Measurements from ENCODE around the gene ATP2B3.

DNA sequence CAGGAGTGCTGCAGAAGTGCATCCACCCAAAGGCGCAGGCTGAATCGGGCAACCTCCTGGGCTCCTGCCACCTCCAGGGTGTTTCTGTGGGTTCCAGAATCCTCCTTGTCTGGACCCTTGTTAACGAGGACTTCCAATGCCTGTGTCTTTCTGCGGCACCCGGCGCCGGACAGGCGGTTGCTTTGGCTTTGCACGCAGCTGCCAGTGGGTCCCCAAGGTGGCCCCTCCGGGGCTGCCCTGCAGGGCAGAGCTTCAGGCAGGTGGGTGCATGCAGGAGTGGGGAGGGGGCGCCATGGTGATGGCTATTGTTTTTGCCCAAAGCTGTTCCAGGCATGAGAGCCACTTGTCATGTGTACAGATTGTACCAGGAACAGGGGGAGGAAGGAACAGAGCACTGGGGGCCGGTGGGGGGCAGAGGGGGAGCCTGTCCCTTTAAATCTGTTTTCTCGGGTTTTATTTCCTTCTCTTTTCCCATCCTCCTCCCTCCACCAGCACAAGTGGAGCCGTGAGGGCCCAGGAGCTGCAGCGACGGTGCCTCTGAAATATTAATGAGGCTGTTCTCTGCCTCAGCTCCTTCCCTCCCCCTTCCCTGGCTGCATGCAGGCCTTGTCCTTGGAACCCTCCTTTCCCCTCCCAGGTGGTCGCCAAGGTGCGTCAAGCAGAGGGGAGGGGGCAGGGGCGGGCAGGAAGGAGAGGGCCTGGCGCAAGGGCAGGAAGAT, 13.1 kb downstream of the ATP2B3 start:
- TF ChIP-seq, protein P1, sequence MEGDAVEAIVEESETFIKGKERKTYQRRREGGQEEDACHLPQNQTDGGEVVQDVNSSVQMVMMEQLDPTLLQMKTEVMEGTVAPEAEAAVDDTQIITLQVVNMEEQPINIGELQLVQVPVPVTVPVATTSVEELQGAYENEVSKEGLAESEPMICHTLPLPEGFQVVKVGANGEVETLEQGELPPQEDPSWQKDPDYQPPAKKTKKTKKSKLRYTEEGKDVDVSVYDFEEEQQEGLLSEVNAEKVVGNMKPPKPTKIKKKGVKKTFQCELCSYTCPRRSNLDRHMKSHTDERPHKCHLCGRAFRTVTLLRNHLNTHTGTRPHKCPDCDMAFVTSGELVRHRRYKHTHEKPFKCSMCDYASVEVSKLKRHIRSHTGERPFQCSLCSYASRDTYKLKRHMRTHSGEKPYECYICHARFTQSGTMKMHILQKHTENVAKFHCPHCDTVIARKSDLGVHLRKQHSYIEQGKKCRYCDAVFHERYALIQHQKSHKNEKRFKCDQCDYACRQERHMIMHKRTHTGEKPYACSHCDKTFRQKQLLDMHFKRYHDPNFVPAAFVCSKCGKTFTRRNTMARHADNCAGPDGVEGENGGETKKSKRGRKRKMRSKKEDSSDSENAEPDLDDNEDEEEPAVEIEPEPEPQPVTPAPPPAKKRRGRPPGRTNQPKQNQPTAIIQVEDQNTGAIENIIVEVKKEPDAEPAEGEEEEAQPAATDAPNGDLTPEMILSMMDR (IDR thresholded peaks at IDR 0.05), result no peak
- TF ChIP-seq POLR2A (IDR thresholded peaks at IDR 0.05) (no peak), EP300 (IDR thresholded peaks at IDR 0.05) (no peak)

Measured in upper lobe of left lung (tissue), 4 donors.